ENCODE measurements around the gene ABCD3.

Gene ABCD3

DNA sequence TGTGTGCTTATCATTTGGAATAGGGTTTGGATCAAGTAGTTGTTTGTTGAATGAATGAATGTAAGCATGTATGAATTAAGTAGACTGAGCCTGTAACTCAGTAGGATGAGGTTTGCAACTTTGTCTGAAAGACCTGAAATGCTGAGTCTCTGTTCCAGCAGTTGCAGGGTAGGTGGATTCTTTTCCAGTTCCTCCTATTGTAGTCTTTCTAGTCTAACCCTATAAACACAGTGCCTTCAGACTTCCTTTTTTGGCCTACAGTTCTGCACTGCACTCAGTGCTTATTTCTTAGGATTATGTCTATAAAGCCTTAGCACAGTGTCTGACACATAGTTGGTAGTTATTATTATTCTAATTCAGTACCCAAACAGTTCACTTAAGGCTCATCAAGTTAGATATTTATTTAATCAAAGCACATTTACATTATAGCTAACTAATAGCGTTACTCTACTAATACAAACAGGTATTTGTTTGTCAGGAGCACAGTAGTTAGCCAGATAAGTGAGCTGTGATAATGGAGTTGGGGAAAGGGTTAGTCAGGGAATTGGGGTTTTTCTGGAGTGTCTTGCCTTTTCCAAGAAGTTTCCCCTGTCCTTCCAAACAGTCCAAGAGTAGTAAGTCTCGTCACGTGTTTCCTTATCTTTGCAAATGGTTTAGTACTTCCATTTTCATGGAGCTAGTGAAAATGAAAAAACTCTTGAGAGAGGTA lies 45.0 kb downstream of the ABCD3 start:
- DNase-seq (ENCODE audit: low spot score) = no peak

DNA sequence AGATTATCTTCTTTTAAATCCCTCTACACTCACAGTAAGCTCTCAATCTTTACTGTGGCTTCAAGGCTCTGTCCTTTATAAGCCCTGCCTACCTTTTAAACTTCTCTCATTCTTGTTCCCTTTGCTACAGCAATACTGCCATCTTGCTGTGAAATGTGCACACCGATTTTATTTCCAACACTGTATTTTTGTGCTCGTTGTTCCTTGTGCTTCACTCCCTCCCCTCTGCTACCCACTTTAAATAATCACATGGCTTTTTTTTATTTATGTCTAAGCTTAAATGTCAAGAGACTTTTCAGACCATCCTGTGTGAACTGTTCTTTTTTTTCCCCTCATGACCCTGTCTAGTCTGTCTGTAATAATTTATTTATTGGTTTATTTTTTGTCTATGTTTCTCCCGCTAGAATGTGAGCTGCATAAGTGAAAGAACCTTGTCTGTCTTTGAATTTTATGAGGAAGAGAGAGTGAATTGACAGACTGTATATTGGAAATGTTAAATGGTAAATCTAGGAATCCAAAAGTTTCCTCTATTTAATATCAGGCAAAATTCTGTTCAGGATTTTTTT lies 45.7 kb downstream of the ABCD3 start:
- no peak for DNase-seq (ENCODE audit: low spot score)

DNA sequence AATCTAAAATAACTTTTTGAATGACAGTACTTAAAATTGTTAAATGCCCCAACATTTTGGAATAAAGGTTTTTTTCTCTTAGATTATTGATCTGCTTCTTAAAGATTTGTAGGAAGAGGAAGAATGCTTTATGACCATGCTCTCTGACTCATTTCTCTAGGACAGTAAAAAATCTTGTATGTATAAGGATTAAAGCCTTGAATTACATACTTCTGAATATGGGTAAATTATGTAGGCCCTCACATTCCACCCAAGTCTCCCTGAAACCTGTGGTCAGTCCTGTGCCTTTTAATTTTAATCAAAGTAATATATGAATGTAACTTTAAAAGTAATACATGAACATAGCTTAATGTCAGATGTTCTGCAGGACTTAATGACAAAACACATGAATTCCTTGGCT lies 50.5 kb downstream of the ABCD3 start:
- DNase-seq (ENCODE audit: low spot score) = no peak

DNA sequence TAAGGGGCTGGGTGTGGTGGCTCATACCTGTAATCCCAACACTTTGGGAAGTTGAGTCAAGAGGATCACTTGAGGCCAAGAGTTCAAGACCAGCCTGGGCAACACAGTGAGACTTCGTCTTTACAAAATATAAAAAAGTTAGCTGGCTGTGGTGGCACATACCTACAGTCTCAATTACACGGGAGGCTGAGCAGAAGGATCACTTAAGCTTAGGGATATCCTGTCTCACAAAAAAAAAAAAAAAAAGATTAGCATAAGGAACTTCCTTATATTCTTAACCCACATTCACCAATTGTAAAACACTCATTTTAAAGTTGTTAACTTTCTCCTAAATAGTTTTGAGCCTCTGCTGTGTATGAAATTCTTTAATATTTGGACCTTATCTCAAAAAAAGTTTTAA lies 53.1 kb downstream of the ABCD3 start:
- DNase-seq (ENCODE audit: low spot score) = no peak

DNA sequence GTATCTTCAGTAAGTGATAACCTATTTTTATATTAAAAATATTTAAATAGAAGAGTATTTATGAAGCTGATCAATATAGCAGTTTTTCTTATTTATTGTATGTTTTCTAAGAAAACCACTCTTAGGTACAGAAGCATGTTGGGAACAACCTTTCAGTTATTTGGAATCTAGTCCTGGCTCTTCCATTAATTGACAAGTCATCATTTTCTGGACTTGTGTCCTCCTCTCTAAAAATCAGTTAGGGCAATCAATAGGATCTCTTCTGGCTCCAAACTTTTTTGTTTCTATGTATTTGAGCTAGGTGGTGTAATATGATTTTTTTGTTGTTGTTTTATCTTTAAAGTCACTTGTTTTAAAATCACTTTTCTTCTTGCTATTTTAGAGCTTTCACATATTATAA lies 57.0 kb downstream of the ABCD3 start:
- no peak for DNase-seq (ENCODE audit: low spot score)

DNA sequence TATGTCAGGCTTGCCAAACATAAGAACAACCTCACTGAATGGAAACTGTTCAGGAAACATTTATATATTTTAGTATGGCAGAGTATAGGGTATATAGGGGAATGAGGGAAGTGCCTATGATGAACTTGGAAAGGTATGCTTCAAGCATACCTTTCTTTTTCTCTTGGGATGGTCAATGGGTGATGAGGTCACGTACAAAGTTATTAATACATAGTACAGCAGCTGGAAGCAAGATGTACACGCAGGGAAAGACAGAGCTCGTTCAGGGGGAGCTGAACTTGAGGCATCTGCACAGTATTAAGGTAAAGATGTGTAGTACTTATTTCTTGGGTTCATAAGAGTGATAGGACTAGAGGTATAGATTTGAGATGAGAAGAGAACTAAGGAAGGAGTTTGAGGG lies 61.5 kb downstream of the ABCD3 start:
- no peak for DNase-seq (ENCODE audit: low spot score)

DNA sequence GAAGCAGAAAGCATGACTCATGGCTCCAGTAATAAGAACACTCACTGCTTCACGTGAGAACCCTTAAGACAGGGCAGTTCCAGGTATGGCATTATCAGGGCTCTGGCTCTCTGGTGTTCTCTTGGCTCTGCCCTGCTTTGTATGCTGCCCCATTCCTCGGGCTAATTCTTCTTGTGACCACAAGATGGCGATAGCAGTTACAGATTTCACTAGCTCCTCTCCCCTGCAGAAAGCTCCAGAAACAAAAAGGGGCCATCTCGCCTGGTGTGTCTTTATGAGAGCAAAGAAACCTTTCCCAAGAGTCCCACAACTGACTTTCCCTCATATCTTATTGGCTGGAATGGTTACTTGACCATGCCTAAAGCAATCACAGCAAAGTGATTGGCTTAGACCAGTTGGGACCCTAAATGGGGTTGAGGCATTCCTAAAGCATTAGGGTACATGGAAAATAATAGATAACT lies 63.3 kb downstream of the ABCD3 start:
- no peak for DNase-seq (ENCODE audit: low spot score)

DNA sequence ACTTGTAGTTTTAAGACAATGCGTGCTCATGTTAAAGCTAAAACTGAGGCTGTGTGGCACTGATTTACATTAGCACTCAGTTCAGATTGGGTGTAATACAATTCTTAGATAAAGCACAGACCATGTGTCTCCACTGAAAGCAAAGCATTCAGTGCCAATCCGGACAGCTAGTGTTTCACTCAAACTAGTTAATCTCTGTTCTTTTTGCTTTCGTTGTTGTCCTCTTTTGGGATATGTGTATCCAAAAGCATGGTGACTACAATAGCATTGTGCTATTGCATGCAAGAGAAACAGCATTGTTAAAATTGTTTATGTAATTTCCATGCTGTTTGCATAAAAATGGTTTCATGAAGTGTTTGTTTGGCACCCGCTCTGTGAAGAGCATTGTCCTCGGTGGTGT lies 68.8 kb downstream of the ABCD3 start:
- DNase-seq (ENCODE audit: low spot score) = no peak

DNA sequence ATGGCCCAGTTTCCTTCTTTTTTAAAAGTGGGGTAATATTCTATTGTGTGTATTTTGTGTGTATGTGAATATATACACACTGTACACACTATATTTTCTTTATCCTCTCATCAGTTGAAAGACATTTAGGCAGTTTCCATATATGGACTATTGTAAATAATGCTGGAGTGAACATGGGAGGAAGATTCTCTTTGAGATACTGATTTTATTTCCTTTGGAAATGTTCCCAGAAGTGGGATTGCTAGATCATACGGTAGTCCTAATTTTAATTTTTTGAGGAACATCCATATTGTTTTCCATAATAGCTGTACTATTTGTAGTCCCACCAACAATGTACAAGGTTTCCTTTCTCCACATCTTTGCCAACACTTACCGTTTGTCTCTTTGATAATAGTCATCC lies 72.4 kb downstream of the ABCD3 start:
- no peak for DNase-seq (ENCODE audit: low spot score)

DNA sequence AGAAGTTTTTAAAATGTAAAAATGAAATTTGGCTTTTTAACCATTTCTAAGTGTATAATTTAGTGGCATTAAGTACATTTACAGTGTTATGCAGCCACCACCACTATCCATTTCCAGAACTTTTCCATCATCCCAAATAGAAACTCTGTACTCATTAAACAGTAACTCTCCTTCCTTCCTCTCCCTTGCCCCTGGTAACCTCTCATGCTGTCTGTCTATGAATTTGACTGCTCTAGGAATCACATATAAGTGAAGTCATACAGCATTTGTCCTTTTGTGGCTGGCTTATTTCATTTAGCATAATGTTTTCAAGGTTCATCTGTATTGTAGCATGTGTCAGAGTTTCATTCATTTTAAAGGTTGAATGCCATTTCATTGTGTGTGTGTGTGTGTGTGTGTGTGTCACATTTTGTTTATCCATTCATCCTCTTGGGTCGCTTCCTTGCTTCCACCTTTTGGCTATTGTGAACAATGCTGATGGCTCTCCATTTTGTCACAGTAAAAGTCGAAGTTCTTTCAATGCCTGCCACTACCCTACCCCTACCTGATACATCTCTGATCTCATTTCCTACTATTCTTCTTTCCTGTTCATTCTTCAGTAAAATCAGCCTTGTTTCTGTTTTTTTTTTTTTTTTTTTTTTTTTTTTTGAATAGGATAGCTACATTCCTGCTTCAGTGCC lies 78.0 kb downstream of the ABCD3 start:
- DNase-seq (ENCODE audit: low spot score) = no peak

DNA sequence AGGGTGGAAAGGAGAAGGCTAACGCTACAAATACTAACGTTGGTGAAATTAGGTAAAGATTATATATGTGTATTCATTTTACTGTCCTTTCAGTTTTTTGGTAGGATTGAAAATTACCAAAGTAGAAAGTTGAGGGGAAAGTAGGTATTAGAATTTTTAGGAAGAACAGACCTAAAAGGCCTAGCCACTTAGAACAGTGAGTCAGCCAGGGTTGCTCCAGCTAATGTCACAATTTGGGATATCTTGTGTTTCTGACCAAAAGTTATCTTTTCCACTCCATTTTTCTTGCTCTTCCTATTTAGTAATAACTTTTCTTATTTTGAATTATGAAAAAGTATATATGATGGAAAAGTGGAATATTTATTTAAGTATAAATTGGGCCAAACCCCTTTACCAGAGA lies 83.2 kb downstream of the ABCD3 start:
- DNase-seq (ENCODE audit: low spot score) = no peak

DNA sequence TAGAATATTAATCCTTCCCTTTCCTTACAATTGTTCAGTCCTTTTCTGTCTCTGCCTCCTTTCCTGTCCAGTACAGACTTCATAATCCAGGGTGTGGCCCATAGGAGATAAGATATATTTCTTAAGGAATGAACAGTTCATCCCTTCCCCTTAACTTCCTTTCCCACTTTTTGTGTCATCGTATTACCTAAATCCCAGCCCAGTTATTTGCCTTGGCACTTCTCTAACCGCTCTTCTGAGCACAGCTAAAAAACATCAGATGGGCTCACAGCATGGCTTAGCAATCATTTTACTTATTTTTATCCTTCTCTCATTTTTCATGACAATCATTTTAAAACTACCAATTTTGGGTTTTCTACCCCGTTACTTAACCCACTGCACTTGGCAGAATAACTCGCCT lies 83.7 kb downstream of the ABCD3 start:
- DNase-seq (ENCODE audit: low spot score) = no peak

DNA sequence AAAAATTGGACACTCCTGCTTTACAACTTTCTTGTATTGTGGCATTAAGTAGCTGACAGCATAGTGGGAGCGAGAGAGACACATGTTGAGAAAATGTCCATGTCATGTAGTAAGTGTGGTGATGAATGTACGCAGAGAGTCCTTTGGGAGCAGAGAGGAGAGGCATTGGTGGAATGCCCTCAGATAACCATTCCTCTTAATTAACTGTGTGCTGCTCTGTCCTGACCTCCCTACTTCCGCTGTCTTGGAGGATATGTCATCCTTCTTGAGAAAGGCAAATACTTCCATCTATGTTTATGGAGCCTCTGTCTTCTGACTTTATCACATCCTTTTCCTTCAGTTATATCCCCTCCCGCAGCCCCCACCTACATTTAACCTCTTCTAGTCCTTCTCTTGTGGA lies 85.0 kb downstream of the ABCD3 start:
- DNase-seq (ENCODE audit: low spot score) = no peak

DNA sequence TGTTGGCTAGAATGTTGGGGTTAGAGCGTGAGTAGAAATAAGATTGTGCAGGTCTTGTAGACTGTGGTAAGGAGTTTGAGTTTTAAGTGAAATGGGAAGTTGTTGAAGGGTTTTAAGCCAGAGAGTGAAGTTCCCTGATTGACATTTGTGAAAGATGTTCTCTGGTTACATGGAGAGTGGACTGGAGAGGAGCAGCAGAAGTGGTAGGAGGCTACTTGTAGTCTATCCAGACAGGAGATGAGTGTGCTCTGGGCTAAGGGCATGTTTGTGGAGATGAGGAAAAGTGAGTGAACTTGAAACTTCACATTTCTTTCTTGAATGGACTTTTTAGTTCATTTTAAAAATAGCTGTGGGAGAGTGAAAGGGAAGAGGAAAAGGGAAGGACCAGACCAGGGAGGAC lies 86.4 kb downstream of the ABCD3 start:
- DNase-seq (ENCODE audit: low spot score) = no peak

DNA sequence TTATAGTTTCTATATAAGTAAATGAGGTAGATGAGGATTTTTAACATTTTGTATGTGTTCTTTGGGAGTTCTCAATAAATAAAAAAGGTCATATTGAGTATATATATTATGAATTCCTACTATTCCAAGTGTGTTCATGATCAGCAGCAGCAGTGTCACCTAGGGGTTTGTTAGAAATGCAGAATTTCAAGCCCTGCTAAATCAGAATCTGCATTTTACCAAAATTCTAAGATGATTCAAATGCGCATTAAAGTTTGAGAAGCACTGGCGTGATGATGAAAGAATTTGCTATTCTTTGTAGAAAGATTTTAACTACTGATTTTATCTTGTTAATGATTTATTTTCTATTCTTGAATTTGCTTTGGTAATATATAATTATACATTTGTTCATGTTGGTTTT lies 94.6 kb downstream of the ABCD3 start:
- no peak for DNase-seq (ENCODE audit: low spot score)

DNA sequence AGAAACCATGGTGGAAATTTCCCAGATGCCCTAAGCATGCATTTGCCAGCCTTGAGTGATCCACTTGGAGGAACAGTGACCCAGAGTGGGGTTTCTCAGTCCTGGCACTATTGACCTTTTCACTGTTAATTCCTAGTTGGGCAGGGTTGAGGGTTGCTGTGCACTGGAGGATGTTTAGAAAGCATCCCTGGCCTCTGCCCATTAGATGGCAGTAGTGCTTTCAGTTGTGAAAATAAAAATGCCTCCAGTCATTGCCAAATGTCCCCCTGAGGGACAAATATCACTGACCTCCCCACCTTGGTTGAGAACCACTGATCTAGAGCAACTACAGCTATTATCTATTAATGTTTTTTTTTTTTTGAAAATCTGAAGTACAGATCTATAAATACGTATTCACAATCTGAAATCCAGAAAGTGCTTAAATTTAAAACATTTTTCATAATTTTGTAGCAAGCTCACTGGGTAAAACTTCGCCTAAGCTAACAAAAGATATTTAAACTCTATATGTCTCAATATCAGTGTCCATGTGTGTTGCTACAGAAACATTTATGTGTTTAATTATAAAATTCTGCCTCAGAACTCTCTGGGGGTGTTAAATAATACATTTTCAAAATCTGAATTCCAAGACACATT lies 96.0 kb downstream of the ABCD3 start:
- no peak for DNase-seq (ENCODE audit: low spot score)

DNA sequence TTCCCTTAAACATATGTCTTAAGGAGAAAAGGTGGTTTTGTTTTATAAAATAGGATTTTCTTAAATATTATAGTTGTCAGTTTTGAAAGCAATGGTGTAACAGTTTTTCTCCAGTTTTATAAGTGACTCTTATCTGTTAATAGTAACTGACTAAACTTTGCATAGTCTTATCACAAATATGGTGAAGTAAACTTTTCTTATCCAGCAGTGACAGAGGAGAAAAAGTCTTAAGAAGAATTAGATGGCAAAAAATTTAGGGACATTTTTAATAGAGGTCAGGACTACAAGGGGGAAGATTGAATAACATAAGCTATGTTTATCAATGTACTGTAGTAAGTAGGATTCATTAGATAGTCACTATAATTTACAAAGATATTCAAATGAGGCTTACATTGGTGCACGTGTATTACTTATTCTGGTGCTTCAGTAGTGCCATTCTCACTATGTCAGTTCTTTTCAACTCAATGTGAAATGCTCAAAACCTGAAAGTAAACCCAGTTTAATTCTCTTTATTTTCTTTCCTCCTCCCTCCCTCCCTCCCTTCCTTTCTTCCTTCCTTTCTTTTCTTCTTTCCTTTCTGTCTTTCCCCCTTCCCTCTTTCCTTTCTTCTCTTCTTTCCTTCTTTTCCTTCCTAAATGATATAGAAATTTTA lies 97.2 kb downstream of the ABCD3 start:
- no peak for DNase-seq (ENCODE audit: low spot score)

DNA sequence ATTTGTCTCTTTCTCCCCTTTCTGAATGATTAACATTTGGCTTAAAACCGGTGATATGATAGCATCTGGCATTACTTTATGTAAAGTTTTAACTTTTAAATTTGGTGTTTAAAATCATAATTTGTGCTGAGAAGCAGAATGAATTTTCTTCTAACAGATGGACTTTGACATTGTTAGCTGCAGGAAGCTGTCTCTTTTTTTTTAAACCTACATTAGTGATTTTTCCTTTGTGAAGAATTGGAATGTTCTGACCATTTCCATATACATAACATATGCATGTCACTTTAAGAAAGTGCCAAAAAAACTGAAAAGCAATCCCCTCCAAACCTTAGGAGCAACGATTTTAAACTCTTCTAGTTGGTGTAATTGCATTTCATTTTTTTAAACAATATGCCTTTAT lies 101.2 kb downstream of the ABCD3 start:
- DNase-seq (ENCODE audit: low spot score) = no peak

DNA sequence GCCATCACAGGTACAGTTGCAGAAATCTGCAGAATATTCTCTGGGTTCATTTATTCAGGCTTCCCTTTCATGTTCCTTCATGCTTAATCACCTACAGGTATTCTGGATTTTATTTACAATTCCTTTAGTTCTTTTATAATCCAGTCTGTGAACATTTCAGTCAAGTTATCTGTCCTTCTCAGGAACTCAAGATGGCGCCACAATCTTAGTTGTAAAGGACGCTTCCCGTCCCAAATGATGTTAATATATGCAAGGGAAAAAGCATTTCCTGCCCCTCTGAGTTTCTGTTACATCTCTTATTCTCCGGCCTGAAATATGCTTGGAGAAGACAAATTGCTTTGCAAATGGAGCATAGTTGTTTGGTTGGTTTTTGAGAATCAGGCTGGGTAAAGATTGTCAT lies 104.1 kb downstream of the ABCD3 start:
- DNase-seq (ENCODE audit: low spot score) = no peak

DNA sequence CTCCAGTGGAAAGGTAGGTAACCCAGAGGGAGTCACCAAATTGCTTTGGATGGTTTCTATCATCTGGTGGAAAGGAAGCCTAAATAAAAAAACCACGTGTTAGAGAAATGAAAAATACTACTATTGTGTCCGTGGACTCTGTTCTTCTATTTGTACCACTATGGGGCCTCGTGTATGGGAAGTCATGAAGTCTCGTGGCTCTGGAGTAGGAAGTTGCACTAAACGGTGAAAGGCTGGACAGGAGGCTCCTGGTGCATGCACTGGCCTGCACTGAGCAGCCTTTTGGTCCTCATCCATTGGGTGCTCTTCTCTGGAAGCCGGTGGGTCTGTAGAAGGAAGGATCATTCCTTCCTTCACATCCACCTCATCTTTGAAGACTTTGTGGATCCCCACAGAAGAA lies 106.3 kb downstream of the ABCD3 start:
- no peak for DNase-seq (ENCODE audit: low spot score)

DNA sequence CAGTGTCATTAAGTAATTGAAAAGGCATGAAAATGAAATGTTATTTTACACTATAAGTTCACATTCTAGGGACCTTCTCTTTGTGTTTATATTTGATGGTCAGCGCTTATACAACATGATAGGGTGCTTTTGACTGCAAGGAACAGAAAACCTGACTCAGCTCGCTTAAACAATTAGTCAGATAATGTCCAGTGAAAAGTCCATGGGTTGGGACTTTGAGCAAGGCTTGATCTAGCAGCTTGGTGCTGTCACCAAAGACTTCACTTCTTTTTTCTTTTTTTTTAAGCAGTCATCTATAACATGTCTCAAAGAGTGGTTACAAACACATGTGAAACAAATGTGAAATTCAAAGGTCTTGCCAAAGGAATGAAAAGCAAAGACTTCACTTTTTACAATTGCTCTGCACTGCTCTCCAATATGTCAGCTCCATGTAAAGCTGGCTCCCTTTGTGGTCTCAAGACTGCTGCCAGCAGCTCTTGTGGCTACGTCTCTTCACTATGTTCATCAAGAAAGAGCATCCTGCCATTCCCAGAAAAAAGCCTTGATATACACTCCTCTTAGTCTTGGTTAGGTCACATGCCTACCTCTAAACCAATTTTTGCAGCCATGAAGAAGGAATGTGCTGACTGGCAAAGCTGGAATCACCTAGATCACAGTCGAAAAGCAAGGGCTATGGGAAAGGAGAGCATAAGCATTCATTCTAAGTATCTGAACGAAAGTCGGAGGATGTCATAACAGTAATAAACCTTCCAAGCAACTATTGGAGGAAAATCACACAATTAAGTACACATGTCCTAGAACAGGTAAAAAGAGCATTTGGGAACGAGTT lies 108.2 kb downstream of the ABCD3 start:
- no peak for DNase-seq (ENCODE audit: low spot score)

Data from left forelimb (tissue), 1 donor.